Lower leg skin (tissue), 4 donors: ENCODE measurements around the gene GOLGA3. TPM values are rescaled to one million over a fixed set of nuclear protein-coding genes. Genes with fewer than 3 reads are reported as not detected.

ENCODE experiments used
- DNase-seq, 2 donors: peaks; one replicate each; pipeline ENCODE4 v3.0.0-alpha.2; 2019; ENCODE audit warnings: low spot score in 2 of 2
- H3K4me3 ChIP-seq: fragments of 200-600 bp; sonication (generic); 2 replicates; pipeline ENCODE4 v1.5.1; 2017; ENCODE audit warnings: mild to moderate bottlenecking, low read depth; ENCODE audit not compliant: poor library complexity, severe bottlenecking
- CTCF ChIP-seq, 3 donors: fragments of 450-650 bp; IDR thresholded peaks; one replicate each; pipeline ENCODE4 v1.5.1; 2016; ENCODE audit warnings: antibody characterized with exemption in 3 of 3, mild to moderate bottlenecking in 3 of 3, moderate library complexity in 2 of 3
- POLR2A ChIP-seq, 2 donors: fragments of 450-650 bp; IDR thresholded peaks; one replicate each; pipeline ENCODE4 v1.6.1; 2016 to 2017; ENCODE audit warnings: antibody characterized with exemption in 2 of 2, mild to moderate bottlenecking in 1 of 2, moderate library complexity in 1 of 2
- WGBS, 2 donors: methylation state at CpG; one replicate each; pipeline ENCODE4 v1.1.5; 2018; 5-methylcytosine and 5-hydroxymethylcytosine counted together
- intact Hi-C: fragments of 100-400 bp; cut with DNase I; formaldehyde crosslinking; loops from one replicate; pipeline ENCODE4 v1.15.0; 2023; ENCODE audit warnings: low total_unique reads
- total RNA-seq, 4 donors: library from RNA; depleted of rRNA; stranded (reverse); fragments of >200 nt; gene quantifications; one replicate each; pipeline ENCODE4 v1.1.0, GENCODE V29; 2016

GOLGA3 gene
- total RNA-seq, 4 donors from 2014 or later = 44.5 to 81.0 (median 74.7) TPM

GRCh38 chr12:132719141-132719953 is 109.3 kb downstream of the GOLGA3 start:
- no peak for DNase-seq
- intact Hi-C loops = no loop called here
- H3K4me3 ChIP-seq = no peak overlapping the region
- TF ChIP-seq POLR2A (IDR thresholded peaks at IDR 0.05) (no peak), CTCF (IDR thresholded peaks at IDR 0.05) (no peak)
- WGBS, 2 donors = 88 to 89% methylated on average over 30 to 31 of the region's 31 CpGs

Other genes with a start within 250 kb of the GOLGA3 start
- gene LRCOL1, start 218.3 kb downstream of the GOLGA3 start, total RNA-seq = not detected
- not detected for gene P2RX2, start 210.1 kb downstream of the GOLGA3 start, total RNA-seq
- 10 to 100 TPM; 25.8 to 66.0 (median 36.9) TPM for gene POLE, start 141.5 kb downstream of the GOLGA3 start, total RNA-seq
- gene PXMP2, start 141.3 kb downstream of the GOLGA3 start, total RNA-seq = 10 to 100 TPM; 13.7 to 33.4 (median 19.1) TPM
- 10 to 100 TPM; 28.1 to 54.6 (median 32.8) TPM for gene PGAM5, start 118.0 kb downstream of the GOLGA3 start, total RNA-seq
- 10 to 100 TPM; 57.9 to 94.5 (median 60.5) TPM for gene ANKLE2, start 67.0 kb downstream of the GOLGA3 start, total RNA-seq
- gene CHFR, start 58.7 kb upstream of the GOLGA3 start, total RNA-seq = 10 to 100 TPM; 27.2 to 34.7 (median 30.6) TPM
- gene ZNF605, start 127.4 kb upstream of the GOLGA3 start, total RNA-seq = 1 to 10 TPM; 4.9 to 7.7 (median 5.6) TPM
- gene ZNF26, start 157.5 kb upstream of the GOLGA3 start, total RNA-seq = 10 to 100 TPM in 3 of 4 donors, 1 to 10 TPM in 1; 5.7 to 16.8 (median 14.1) TPM
- 10 to 100 TPM; 15.7 to 18.9 (median 16.4) TPM for gene ZNF84, start 208.6 kb upstream of the GOLGA3 start, total RNA-seq